Colonic mucosa (tissue), 4 donors: ENCODE measurements around the gene ZFYVE9. TPM values are rescaled to one million over a fixed set of nuclear protein-coding genes. Genes with fewer than 3 reads are reported as not detected.
"Not testable (repeated sequence)": the region's sequence is repeated elsewhere in the genome, so short reads cannot be mapped to it uniquely, and the experiment has no call there.

Source experiments
- DNase-seq: peaks from one replicate; pipeline ENCODE4 v3.0.0-alpha.2; 2020
- H3K27ac ChIP-seq: fragments of 200-600 bp; one replicate; pipeline ENCODE4 v1.8.0; 2021
- H3K27me3 ChIP-seq: fragments of 200-600 bp; one replicate; pipeline ENCODE4 v1.8.0; 2021
- H3K36me3 ChIP-seq: fragments of 200-600 bp; one replicate; pipeline ENCODE4 v1.8.0; 2021
- H3K4me1 ChIP-seq: fragments of 200-600 bp; one replicate; pipeline ENCODE4 v1.8.0; 2021; ENCODE audit warnings: mild to moderate bottlenecking
- H3K4me3 ChIP-seq: fragments of 200-600 bp; one replicate; pipeline ENCODE4 v1.8.0; 2021
- H3K9ac ChIP-seq, 2 donors: one replicate each; pipeline ENCODE4 v1.7.0; 2013; ENCODE audit warnings: control low read depth in 2 of 2, low read depth in 2 of 2, low read length in 2 of 2
- H3K9me3 ChIP-seq: fragments of 200-600 bp; one replicate; pipeline ENCODE4 v1.8.0; 2021
- CTCF ChIP-seq: fragments of 200-600 bp; IDR thresholded peaks from one replicate; pipeline ENCODE4 v1.8.0; 2022; ENCODE audit warnings: antibody characterized with exemption, mild to moderate bottlenecking
- intact Hi-C: fragments of 100-400 bp; cut with DNase I; formaldehyde crosslinking; loops from one replicate; pipeline ENCODE4 v1.14.1; 2022
- total RNA-seq, 2 donors: library from RNA; stranded (reverse); fragmentation: NEBNext Ultra II Directional in 1 of 2; extraction: Animal tissue kit (Norgen Biotek cat#: 25700) in 1 of 2; gene quantifications; one replicate each; pipeline ENCODE4 v1.2.1, GENCODE V29; 2021
- donor health status: healthy.
- donor health status: DM: no; HTN: no; CAD: no.
- donor health status: DM: no; HTN: no; CAD: no.

Gene ZFYVE9
- total RNA-seq, 2 donors from 2014 or later, result 13.1 to 18.9 TPM

- Histone ChIP-seq H3K36me3 (no peaks in the 10 kb centered on the region), H3K9ac (no peak overlapping the region), H3K27me3 (no peaks in the 10 kb centered on the region), H3K9me3 (no peaks in the 10 kb centered on the region), H3K4me1 (no peaks in the 10 kb centered on the region), H3K4me3 (no peak overlapping the region), H3K27ac (no peak overlapping the region)
- no peak for DNase-seq
- TF ChIP-seq CTCF, result no peak
- intact Hi-C loops, result no loop called here
Observed at GRCh38 chr1:52180176-52180575, 38.3 kb downstream of the ZFYVE9 start.

DNA sequence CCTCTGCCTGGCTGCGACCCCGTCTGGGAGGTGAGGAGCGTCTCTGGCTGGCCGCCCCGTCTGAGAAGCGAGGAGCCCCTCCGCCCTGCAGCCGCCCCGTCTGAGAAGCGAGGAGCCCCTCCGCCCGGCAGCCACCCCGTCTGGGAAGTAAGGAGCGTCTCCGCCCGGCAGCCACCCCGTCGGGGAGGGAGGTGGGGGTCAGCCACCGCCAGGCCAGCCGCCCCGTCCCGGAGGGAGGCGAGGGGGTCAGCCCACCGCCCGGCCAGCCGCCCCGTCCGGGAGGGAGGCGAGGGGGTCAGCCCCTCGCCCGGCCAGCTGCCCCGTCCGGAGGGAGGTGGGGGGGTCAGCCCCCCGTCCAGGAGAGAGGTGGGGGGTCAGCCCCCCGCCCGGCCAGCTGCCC, 39.9 kb downstream of the ZFYVE9 start:
- H3K4me1 ChIP-seq, intact Hi-C loops, H3K27me3 ChIP-seq, H3K4me3 ChIP-seq, H3K36me3 ChIP-seq, H3K27ac ChIP-seq, H3K9me3 ChIP-seq, H3K9ac ChIP-seq, DNase-seq: not testable (repeated sequence)

- H3K4me3 ChIP-seq, H3K36me3 ChIP-seq, H3K4me1 ChIP-seq, H3K27ac ChIP-seq, H3K9ac ChIP-seq, H3K9me3 ChIP-seq, H3K27me3 ChIP-seq, DNase-seq, intact Hi-C loops: not testable (repeated sequence)
Observed at GRCh38 chr1:52182328-52182727, 40.4 kb downstream of the ZFYVE9 start.

- Histone ChIP-seq H3K9ac (no peak overlapping the region), H3K27ac (no peak overlapping the region), H3K9me3 (no peaks in the 10 kb centered on the region), H3K4me3 (no peak overlapping the region), H3K4me1 (no peaks in the 10 kb centered on the region), H3K36me3 (no peaks in the 10 kb centered on the region), H3K27me3 (no peaks in the 10 kb centered on the region)
- intact Hi-C loops, result no loop called here
- no peak for DNase-seq
- no peak for TF ChIP-seq CTCF
Observed at GRCh38 chr1:52182874-52183400, 41.0 kb downstream of the ZFYVE9 start.

GRCh38 chr1:52186449-52186848, 44.6 kb downstream of the ZFYVE9 start:
- no peak overlapping the region for H3K27ac ChIP-seq
- H3K27me3 ChIP-seq, result no peaks in the 10 kb centered on the region
- H3K9ac ChIP-seq, result no peak overlapping the region
- no peak for DNase-seq
- TF ChIP-seq CTCF, result no peak
- H3K9me3 ChIP-seq, result no peaks in the 10 kb centered on the region
- no peaks in the 10 kb centered on the region for H3K36me3 ChIP-seq
- no peaks in the 10 kb centered on the region for H3K4me1 ChIP-seq
- H3K4me3 ChIP-seq, result no peak overlapping the region
- intact Hi-C loops, result no loop called here

- Histone ChIP-seq H3K27me3 (no peaks in the 10 kb centered on the region), H3K9me3 (no peaks in the 10 kb centered on the region), H3K9ac (no peak overlapping the region), H3K4me1 (no peaks in the 10 kb centered on the region), H3K27ac (no peak overlapping the region), H3K4me3 (no peak overlapping the region), H3K36me3 (no peaks in the 10 kb centered on the region)
- TF ChIP-seq CTCF, result no peak
- intact Hi-C loops, result no loop called here
- no peak for DNase-seq
Observed at GRCh38 chr1:52189898-52190480, 48.1 kb downstream of the ZFYVE9 start.
